ENCODE results near the gene COBL.

The COBL gene

DNA sequence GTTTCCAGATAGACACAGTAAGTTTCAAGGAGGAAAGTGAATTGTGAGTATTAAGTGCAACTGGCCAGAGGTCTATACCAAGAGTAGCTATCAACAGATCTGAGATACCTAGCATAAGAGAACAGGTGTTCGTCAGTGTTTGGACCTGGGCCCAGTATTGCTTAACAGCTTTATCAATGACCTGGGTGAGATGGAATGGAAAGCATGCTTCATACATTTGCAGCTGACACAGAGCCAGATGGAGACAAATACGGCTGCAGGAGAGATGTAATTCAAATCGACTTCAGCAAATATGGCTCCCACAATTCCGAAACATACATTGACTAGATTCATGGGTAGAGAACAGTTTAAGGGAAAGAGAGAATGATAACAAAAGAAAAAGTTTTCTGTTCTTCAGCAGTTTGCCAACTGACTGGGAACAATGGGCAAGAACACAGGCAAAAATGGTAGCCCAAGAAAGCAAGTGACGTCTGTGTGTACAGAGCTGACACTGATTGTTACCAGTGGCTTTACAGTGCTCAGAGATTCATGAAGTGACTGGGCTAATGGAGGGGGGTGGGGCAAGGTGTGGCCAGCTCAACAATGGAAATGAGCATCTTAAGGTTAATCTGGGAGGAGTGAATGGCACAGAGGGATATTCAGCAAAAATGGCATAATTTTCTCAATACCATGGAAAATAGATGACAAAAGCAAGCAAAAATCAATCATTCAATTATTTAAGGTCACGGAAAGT lies 28.0 kb upstream of the COBL start:
- Mint-ChIP-seq H3K4me3 (no peak overlapping the region), H3K36me3 (ENCODE audit: insufficient read depth) (no peaks in the 10 kb centered on the region), H3K9me3 (peaks cover 6% of the 10 kb centered on the region), H3K4me1 (no peaks in the 10 kb centered on the region), H3K27ac (ENCODE audit: low read depth) (no peak overlapping the region), H3K27me3 (peaks cover 16% of the 10 kb centered on the region)
- DNase-seq (ENCODE audit: low spot score in 2 of 2) (no peak), ATAC-seq (replicated peaks; ENCODE audit: extremely low read depth, poor library complexity, severe bottlenecking) (no peak)

DNA sequence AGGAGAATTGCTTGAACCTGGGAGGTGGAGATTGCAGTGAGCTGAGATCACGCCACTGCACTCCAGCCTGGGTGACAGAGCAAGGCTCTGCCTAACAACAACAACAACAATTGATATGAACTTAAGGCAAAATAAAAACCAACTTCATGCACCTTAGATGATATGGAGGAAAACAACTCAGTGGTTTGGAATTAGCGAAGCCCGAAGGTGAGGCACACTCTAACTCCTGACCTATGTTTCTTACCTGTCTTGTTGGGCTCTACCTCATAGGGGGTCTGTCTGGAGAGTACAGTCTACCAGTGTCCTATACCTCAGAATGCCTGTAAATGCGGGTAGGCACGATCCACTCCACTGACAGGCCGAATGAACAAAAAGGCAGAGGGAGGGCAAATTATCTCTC lies 24.3 kb upstream of the COBL start:
- H3K27me3 Mint-ChIP-seq, result peaks cover 16% of the 10 kb centered on the region

DNA sequence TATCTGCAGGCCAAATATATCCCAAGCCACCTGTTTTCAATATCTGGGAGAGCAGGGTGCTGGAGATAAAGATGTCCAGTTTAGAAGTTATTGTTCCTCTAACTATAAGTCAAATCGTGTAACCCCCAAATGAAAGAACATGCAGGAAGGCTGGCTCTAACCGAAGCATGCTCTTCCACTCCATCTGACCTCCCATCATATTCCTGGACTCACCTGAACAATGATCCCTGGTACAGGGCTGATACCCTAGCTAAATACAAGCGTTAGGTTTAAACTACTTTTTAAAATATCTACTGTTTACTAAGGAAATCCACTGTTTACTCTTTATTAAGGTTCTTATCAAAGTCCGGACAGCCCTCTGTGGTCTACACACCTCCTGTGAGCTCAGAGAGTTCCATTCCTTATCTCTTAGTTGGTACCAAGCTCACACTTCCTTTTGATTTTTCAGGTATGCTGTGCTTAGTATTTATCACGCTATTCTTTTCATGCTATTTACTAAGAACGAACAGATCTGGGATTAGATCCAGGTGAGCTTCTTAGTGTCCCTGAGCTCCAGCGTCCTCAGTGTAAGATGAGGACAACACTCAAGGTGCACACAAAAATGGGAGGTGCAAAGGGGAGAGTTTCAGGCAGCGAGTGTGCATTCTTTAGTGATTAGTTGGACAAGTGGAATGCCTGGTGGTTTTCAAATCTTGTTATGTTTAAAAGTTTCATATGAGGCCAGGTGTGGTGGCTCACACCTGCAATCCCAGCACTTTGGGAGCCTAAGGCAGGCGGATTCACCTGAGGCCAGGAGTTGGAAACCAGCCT lies 23.6 kb upstream of the COBL start:
- Mint-ChIP-seq H3K27me3 (peaks cover 14% of the 10 kb centered on the region), H3K4me1 (no peaks in the 10 kb centered on the region), H3K4me3 (no peak overlapping the region), H3K36me3 (ENCODE audit: insufficient read depth) (no peaks in the 10 kb centered on the region), H3K27ac (ENCODE audit: low read depth) (no peak overlapping the region), H3K9me3 (peaks cover 6% of the 10 kb centered on the region)
- DNase-seq (ENCODE audit: low spot score in 2 of 2) (no peak), ATAC-seq (replicated peaks; ENCODE audit: extremely low read depth, poor library complexity, severe bottlenecking) (no peak)

More for the DNA sequence above, 24.3 kb upstream of the COBL start:
- Mint-ChIP-seq H3K36me3 (ENCODE audit: insufficient read depth) (no peaks in the 10 kb centered on the region), H3K27ac (ENCODE audit: low read depth) (no peak overlapping the region), H3K4me1 (no peaks in the 10 kb centered on the region), H3K4me3 (no peak overlapping the region), H3K9me3 (peaks cover 6% of the 10 kb centered on the region)
- no peak for ATAC-seq (replicated peaks; ENCODE audit: extremely low read depth, poor library complexity, severe bottlenecking)
- DNase-seq (ENCODE audit: low spot score in 2 of 2), result no peak

DNA sequence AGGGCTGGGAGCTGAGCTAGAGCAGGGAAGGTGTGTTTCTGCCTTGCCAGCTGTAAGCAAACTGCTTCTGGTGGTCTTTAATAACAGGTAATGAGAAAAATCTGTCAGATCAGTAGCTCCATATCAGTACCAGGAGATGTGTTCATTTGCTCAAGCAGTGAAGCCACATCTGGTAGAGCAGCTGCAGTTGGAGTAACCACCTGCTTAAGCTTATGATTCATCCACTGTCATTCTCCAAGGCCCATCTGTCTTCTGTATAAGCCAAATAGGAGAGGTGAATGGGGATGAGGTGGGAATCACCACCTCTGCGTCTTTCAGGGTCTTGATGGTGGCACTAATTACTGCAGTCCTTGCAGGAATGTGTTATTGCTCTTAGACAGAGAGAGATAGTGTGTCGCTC lies 18.4 kb upstream of the COBL start:
- no peak for DNase-seq (ENCODE audit: low spot score in 2 of 2)
- Mint-ChIP-seq H3K9me3 (no peaks in the 10 kb centered on the region), H3K27ac (ENCODE audit: low read depth) (no peak overlapping the region), H3K4me1 (no peaks in the 10 kb centered on the region), H3K4me3 (no peak overlapping the region), H3K27me3 (no peaks in the 10 kb centered on the region), H3K36me3 (ENCODE audit: insufficient read depth) (no peaks in the 10 kb centered on the region)
- ATAC-seq (replicated peaks; ENCODE audit: extremely low read depth, poor library complexity, severe bottlenecking), result no peak

DNA sequence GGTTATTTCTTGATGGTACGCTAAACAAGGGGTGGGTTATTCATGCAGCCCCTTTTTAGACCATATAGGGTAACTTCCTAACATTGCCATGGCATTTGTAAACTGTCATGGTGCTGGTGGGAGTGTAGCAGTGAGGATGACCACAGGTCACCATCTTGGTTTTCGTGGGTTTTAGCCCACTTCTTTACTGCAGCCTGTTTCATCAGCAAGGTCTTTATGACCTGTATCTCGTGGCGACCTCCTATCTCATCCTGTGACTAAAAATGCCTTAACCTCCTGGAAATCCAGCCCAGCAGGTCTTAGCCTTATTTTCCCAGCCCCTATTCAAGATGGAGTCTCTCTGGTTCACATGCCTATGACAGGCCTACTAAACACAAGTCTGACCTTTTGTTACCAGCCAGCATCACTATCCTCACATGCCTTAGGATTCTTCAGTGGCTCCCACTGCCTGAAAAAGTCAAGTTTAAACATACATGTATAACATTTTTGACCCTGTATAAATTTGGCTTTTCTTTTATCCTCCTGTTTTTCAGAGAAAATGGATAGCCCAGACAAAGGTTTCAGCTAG lies 13.2 kb upstream of the COBL start:
- Mint-ChIP-seq H3K27me3 (no peaks in the 10 kb centered on the region), H3K4me1 (no peaks in the 10 kb centered on the region), H3K4me3 (no peak overlapping the region), H3K9me3 (no peaks in the 10 kb centered on the region), H3K36me3 (ENCODE audit: insufficient read depth) (no peaks in the 10 kb centered on the region), H3K27ac (ENCODE audit: low read depth) (no peak overlapping the region)
- DNase-seq (ENCODE audit: low spot score in 2 of 2) (no peak), ATAC-seq (replicated peaks; ENCODE audit: extremely low read depth, poor library complexity, severe bottlenecking) (no peak)

DNA sequence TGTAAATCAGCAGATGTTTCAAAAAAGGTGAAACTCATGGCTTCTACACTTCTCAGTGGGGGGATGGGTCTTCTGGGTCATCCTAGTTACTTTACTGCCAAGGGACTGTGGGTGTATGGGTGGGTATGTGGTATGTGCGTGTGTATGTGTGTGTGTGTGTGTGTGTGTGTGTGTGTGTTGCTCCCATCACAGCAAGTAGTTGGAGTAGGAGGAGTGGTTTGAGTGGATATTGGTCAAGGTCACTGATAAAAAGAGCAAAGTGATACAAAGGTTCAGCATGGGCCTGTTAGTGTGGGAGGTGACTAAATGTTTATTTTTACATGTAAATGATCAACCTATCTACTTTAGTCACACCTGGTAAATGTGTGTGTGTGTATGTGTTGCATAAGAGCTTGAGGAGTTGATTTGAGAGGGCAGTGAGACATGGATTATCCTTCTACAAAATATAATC lies 11.8 kb upstream of the COBL start:
- DNase-seq (ENCODE audit: low spot score in 2 of 2) (no peak), ATAC-seq (replicated peaks; ENCODE audit: extremely low read depth, poor library complexity, severe bottlenecking) (no peak)
- H3K36me3 Mint-ChIP-seq (ENCODE audit: insufficient read depth), result no peaks in the 10 kb centered on the region
- no peak overlapping the region for H3K4me3 Mint-ChIP-seq
- H3K27ac Mint-ChIP-seq (ENCODE audit: low read depth), result no peak overlapping the region
- no peaks in the 10 kb centered on the region for H3K9me3 Mint-ChIP-seq
- H3K4me1 Mint-ChIP-seq, result no peaks in the 10 kb centered on the region
- H3K27me3 Mint-ChIP-seq, result no peaks in the 10 kb centered on the region

DNA sequence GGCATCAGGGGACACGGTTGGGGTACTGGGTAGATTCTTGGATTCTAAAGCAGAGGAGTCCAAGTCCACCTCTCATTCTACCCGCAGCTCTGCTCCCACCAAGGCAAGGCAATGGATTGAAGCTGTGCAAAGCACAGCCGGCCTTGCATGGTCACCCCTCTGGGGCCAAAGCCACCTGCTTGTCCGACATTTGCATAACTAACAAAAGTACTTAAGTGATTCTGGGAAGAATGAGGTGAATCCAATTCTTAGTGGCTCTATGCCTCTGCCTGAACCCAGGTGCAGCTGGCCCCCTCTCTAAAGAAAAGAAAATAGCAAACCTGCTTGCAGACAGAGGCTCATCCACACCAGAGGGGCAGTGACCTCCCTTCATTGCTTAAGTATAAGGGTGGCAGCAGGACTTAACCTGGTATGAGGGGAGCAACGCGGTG lies 10.7 kb upstream of the COBL start:
- H3K4me3 Mint-ChIP-seq, result no peak overlapping the region
- H3K36me3 Mint-ChIP-seq (ENCODE audit: insufficient read depth), result no peaks in the 10 kb centered on the region
- ATAC-seq (replicated peaks; ENCODE audit: extremely low read depth, poor library complexity, severe bottlenecking) (no peak), DNase-seq (ENCODE audit: low spot score in 2 of 2) (no peak)
- H3K9me3 Mint-ChIP-seq, result no peaks in the 10 kb centered on the region
- no peak overlapping the region for H3K27ac Mint-ChIP-seq (ENCODE audit: low read depth)
- no peaks in the 10 kb centered on the region for H3K27me3 Mint-ChIP-seq
- H3K4me1 Mint-ChIP-seq, result no peaks in the 10 kb centered on the region

DNA sequence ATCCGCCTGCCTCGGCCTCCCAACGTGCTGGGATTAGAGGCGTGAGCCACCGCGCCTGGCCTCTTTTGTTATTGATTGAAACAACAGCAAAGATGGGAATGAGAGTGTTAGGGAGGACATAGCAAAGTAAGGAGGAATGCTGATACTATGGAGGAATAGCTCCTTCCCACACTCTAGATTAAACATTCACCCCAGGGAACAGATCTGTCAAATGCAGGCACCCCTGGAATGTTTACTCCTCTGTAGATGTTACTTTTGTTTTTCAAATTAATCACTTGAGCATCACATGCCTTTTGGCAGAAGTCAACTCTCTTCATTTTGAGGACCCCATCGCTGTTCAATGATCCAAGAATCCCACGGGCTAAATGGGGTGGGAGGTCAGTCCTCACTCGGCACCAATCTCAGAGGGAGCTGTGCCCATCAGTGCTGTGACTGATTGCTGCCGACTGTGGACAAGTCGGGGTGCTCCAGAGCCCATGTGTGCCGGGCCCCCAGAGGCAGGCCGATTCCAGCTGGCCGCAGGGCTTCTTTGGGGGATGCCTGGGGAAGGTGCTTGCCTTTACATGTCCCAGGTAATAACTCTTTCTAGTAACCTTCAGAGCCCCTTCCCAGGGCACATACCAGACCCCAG lies 10.2 kb upstream of the COBL start:
- Mint-ChIP-seq H3K4me1 (no peaks in the 10 kb centered on the region), H3K4me3 (no peak overlapping the region), H3K36me3 (ENCODE audit: insufficient read depth) (no peaks in the 10 kb centered on the region), H3K9me3 (no peaks in the 10 kb centered on the region), H3K27me3 (no peaks in the 10 kb centered on the region), H3K27ac (ENCODE audit: low read depth) (no peak overlapping the region)
- ATAC-seq (replicated peaks; ENCODE audit: extremely low read depth, poor library complexity, severe bottlenecking) (no peak), DNase-seq (ENCODE audit: low spot score in 2 of 2) (no peak)

DNA sequence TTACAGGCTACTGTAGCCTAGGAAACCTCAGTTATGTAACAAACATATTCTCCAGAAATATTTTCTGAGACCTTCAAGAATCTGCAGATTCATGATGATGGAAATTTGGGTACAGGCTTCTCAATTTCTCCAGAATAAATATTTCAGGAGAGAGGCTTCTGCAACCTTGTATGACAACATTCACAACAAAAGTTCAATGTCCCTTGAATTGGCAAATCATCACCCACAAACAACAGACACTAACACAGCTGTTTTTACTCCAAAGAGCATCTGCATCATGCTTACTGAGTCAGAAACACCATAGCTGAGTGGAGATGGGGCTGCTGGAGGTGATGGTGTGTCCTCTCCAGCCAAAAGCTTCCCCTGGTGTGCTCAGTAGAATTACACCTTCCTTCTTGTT lies 9.3 kb upstream of the COBL start:
- Mint-ChIP-seq H3K4me3 (no peak overlapping the region), H3K9me3 (no peaks in the 10 kb centered on the region), H3K36me3 (ENCODE audit: insufficient read depth) (no peaks in the 10 kb centered on the region), H3K4me1 (no peaks in the 10 kb centered on the region), H3K27ac (ENCODE audit: low read depth) (no peak overlapping the region), H3K27me3 (no peaks in the 10 kb centered on the region)
- DNase-seq (ENCODE audit: low spot score in 2 of 2), result no peak
- no peak for ATAC-seq (replicated peaks; ENCODE audit: extremely low read depth, poor library complexity, severe bottlenecking)

DNA sequence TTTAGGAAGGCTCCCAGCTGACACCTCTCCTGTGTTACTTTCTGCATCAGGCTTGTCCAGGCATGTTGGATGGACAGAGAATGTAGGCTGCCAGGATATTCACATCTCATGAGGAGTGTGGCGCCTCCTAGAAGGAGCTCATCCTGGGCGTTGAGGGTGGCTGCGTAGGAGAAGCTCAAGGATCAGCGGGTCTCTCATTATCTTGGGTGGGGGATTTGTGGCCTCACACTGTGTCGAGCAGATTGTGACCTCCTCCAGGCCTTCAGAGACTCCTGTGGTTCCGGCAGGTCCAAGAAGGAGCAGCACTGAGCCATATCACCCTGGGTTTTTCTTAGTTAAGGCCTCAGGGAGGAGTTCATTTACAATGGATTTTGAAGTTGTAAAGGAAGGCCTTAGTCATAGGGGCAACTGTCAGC lies 8.7 kb upstream of the COBL start:
- no peaks in the 10 kb centered on the region for H3K9me3 Mint-ChIP-seq
- H3K36me3 Mint-ChIP-seq (ENCODE audit: insufficient read depth), result no peaks in the 10 kb centered on the region
- H3K27ac Mint-ChIP-seq (ENCODE audit: low read depth), result no peak overlapping the region

DNA sequence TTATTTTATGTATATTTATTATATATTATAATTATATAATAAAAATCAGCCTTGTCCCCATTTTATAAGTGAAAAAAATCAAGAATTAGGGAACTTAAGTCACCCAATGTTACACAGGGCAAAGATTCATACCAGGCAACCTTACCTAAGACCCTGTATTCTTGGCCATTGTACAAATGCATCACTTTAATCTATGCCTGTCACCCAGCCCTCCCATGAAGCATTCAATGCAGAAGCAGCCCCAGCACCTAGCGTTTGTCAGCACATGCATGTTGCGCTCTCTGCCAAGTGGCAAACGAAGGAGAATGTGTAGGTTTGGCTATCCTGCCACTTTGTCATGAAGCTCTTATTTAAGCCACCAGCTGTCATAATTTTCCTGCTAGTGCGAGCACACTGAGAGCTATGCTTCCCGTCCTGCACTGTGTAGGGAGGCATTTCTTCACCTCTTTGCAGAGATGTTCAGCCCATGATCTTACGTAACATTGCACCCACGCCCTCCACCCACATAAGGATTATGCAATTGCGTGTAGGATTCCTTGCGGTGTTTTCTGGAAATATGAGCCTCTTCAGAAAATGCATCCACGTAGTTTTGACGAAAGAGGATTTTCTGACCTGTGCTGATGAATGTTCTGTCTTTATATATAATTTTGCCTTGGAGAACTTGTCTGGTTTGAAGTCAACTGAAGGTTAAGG lies 7.7 kb upstream of the COBL start:
- no peak overlapping the region for H3K4me3 Mint-ChIP-seq
- H3K9me3 Mint-ChIP-seq, result no peaks in the 10 kb centered on the region
- no peaks in the 10 kb centered on the region for H3K4me1 Mint-ChIP-seq
- no peak overlapping the region for H3K27ac Mint-ChIP-seq (ENCODE audit: low read depth)
- peaks cover 3% of the 10 kb centered on the region for H3K27me3 Mint-ChIP-seq
- DNase-seq (ENCODE audit: low spot score in 2 of 2) (no peak), ATAC-seq (replicated peaks; ENCODE audit: extremely low read depth, poor library complexity, severe bottlenecking) (no peak)
- no peaks in the 10 kb centered on the region for H3K36me3 Mint-ChIP-seq (ENCODE audit: insufficient read depth)

More for the DNA sequence above, 8.7 kb upstream of the COBL start:
- ATAC-seq (replicated peaks; ENCODE audit: extremely low read depth, poor library complexity, severe bottlenecking) (no peak), DNase-seq (ENCODE audit: low spot score in 2 of 2) (no peak)
- no peak overlapping the region for H3K4me3 Mint-ChIP-seq
- no peaks in the 10 kb centered on the region for H3K27me3 Mint-ChIP-seq
- H3K4me1 Mint-ChIP-seq, result no peaks in the 10 kb centered on the region

DNA sequence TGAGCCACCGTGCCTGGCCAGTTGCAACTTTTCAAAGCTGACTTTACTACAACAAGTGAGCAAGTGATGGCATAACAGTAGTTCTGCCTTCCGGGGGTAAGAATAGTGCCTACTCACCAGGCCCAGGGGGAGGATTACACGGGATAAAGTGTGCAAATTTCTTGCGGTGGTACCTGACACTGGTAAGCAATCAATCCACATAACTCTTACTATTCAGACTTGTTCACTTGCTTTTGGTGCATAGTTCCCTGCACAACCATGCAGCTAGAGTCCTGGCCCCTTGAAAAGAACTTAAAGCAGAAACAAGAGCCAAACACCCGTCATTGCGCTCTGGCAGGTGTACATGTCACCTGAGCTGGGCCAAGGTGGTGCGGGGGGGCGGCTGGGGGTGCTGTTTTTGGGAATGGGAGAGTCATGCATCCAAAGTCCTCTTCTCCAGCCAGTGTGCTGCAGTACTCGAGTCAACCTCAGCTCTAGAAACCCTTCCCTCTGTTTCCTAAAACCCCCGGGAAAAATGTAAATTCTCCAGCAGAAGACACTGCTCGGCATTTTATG lies 5.4 kb upstream of the COBL start:
- Mint-ChIP-seq H3K4me1 (no peaks in the 10 kb centered on the region), H3K36me3 (ENCODE audit: insufficient read depth) (no peaks in the 10 kb centered on the region), H3K27ac (ENCODE audit: low read depth) (no peak overlapping the region), H3K4me3 (no peak overlapping the region), H3K9me3 (no peaks in the 10 kb centered on the region), H3K27me3 (peaks cover 26% of the 10 kb centered on the region)
- no peak for ATAC-seq (replicated peaks; ENCODE audit: extremely low read depth, poor library complexity, severe bottlenecking)
- DNase-seq (ENCODE audit: low spot score in 2 of 2), result no peak
